Type B pancreatic cell (in vitro differentiated cells): ENCODE data around the gene THEM5. TPM values are rescaled to one million over a fixed set of nuclear protein-coding genes. Genes with fewer than 3 reads are reported as not detected.

Source experiments
- DNase-seq: peaks from one replicate; pipeline ENCODE4 v3.0.0; 2021; ENCODE audit warnings: mixed read lengths; ENCODE audit not compliant: unreplicated experiment; ENCODE audit errors: extremely low spot score
- H3K27ac Mint-ChIP-seq: 2 replicates; pipeline ENCODE4 v1.8.0; 2021; ENCODE audit warnings: mild to moderate bottlenecking, mixed read lengths
- H3K27me3 Mint-ChIP-seq: 2 replicates; pipeline ENCODE4 v1.8.0; 2021; ENCODE audit warnings: mixed read lengths
- H3K36me3 Mint-ChIP-seq: 2 replicates; pipeline ENCODE4 v1.8.0; 2021; ENCODE audit warnings: mixed read lengths
- H3K4me1 Mint-ChIP-seq: one replicate; pipeline ENCODE4 v1.8.0; 2021; ENCODE audit warnings: mixed read lengths; ENCODE audit not compliant: unreplicated experiment
- H3K4me3 Mint-ChIP-seq: 2 replicates; pipeline ENCODE4 v1.8.0; 2021; ENCODE audit warnings: mild to moderate bottlenecking, mixed read lengths
- H3K9me3 Mint-ChIP-seq: 2 replicates; pipeline ENCODE4 v1.8.0; 2021; ENCODE audit warnings: mixed read lengths
- total RNA-seq: library from RNA; stranded (reverse); gene quantifications from 2 replicates; pipeline ENCODE4 v1.2.1, GENCODE V29; 2021; ENCODE audit warnings: low replicate concordance
- TF ChIP-seq, protein P1 (sequence below): fragments of 200-600 bp; sonication (generic); conservative IDR thresholded peaks from 2 replicates; pipeline ENCODE4 v1.5.0; 2021; ENCODE audit warnings: antibody characterized with exemption, mild to moderate bottlenecking

THEM5 gene
- total RNA-seq, 1 donor from 2014 or later, result not detected

DNA sequence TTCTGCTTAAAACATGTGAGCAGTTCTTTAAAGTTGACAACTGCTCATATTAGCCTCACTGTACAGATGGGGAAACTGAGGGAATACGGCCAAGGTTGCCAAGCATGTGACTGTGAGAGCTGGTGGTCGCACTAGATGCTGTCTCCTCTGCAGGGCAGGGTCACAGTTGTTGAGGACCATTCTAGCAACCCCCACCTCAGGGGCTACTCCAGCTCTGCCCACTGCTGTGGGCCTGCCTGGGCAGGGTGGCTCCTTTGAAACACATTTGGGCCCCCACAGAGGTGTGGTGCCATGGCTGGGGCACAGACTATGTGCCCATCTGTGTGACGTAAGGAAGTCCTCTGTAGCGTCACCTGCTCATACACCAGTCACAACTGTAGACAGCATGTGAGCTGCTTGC, 779 bp downstream of the THEM5 start:
- H3K4me1 Mint-ChIP-seq, result no peaks in the 10 kb centered on the region

GRCh38 chr1:151851886-151852285, 1.6 kb downstream of the THEM5 start:
- H3K4me3 Mint-ChIP-seq, result no peak overlapping the region
- no peaks in the 10 kb centered on the region for H3K4me1 Mint-ChIP-seq
- no peaks in the 10 kb centered on the region for H3K9me3 Mint-ChIP-seq
- no peak overlapping the region for H3K27ac Mint-ChIP-seq
- no peak for DNase-seq
- TF ChIP-seq, protein P1, sequence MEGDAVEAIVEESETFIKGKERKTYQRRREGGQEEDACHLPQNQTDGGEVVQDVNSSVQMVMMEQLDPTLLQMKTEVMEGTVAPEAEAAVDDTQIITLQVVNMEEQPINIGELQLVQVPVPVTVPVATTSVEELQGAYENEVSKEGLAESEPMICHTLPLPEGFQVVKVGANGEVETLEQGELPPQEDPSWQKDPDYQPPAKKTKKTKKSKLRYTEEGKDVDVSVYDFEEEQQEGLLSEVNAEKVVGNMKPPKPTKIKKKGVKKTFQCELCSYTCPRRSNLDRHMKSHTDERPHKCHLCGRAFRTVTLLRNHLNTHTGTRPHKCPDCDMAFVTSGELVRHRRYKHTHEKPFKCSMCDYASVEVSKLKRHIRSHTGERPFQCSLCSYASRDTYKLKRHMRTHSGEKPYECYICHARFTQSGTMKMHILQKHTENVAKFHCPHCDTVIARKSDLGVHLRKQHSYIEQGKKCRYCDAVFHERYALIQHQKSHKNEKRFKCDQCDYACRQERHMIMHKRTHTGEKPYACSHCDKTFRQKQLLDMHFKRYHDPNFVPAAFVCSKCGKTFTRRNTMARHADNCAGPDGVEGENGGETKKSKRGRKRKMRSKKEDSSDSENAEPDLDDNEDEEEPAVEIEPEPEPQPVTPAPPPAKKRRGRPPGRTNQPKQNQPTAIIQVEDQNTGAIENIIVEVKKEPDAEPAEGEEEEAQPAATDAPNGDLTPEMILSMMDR, result no peak
- H3K27me3 Mint-ChIP-seq, result peaks cover 31% of the 10 kb centered on the region
- H3K36me3 Mint-ChIP-seq, result no peaks in the 10 kb centered on the region

More for the DNA sequence above, 779 bp downstream of the THEM5 start:
- no peak overlapping the region for H3K27ac Mint-ChIP-seq
- TF ChIP-seq, protein P1, result no peak
- H3K27me3 Mint-ChIP-seq, result peaks cover 31% of the 10 kb centered on the region
- H3K4me3 Mint-ChIP-seq, result no peak overlapping the region
- no peaks in the 10 kb centered on the region for H3K36me3 Mint-ChIP-seq
- DNase-seq, result no peak
- H3K9me3 Mint-ChIP-seq, result no peaks in the 10 kb centered on the region

DNA sequence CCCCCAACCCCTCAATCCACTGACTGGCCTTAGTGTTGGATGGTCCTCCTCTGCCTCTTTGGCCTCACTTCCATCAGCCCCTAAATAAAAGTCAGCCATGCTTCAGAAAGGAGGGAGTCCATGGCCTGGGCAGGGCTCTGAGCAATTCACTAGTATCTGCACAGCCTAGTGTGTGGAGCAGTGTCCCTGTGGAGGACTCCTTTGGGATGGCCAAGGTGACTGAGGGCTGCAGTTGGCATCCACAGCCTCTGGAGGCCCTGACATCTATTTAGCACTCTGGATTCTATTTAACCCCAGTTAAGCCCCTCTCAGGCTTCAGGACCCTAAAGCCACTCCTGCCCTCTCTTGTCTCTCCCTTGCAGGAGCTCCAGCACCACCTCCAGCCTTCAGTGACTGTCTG, 3.6 kb downstream of the THEM5 start:
- peaks cover 45% of the 10 kb centered on the region for H3K27me3 Mint-ChIP-seq
- no peaks in the 10 kb centered on the region for H3K36me3 Mint-ChIP-seq
- no peak overlapping the region for H3K4me3 Mint-ChIP-seq
- TF ChIP-seq, protein P1, result no peak
- DNase-seq, result no peak
- H3K4me1 Mint-ChIP-seq, result no peaks in the 10 kb centered on the region
- H3K27ac Mint-ChIP-seq, result no peak overlapping the region
- H3K9me3 Mint-ChIP-seq, result no peaks in the 10 kb centered on the region

DNA sequence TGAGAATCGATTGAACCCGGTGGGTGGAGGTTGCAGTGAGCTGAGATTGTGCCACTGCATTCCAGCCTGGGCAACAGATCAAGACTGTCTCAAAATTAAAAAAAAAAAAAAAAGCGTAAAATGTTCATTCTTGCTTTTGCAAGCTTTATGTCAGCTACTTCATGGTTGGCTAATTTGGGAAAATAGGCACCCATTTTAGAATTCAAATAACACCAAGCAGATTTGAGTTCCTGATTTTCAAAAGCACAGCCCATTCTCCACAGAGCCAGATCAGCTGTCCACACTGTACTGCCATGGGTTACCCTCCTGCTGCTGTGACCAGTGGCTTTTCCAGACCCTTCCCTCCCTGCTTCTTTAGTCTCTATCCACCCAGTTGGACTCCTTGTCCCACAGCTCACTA, 4.4 kb downstream of the THEM5 start:
- no peak for DNase-seq
- no peaks in the 10 kb centered on the region for H3K36me3 Mint-ChIP-seq
- no peaks in the 10 kb centered on the region for H3K4me1 Mint-ChIP-seq
- no peaks in the 10 kb centered on the region for H3K9me3 Mint-ChIP-seq
- H3K4me3 Mint-ChIP-seq, result no peak overlapping the region
- H3K27me3 Mint-ChIP-seq, result peaks cover 50% of the 10 kb centered on the region
- no peak overlapping the region for H3K27ac Mint-ChIP-seq
- TF ChIP-seq, protein P1, result no peak

- DNase-seq, result no peak
- H3K9me3 Mint-ChIP-seq, result no peaks in the 10 kb centered on the region
- TF ChIP-seq, protein P1, result no peak
These were observed 5.5 kb downstream of the THEM5 start for GRCh38 chr1:151847867-151848596.

More at GRCh38 chr1:151847867-151848596, 5.5 kb downstream of the THEM5 start:
- H3K27ac Mint-ChIP-seq, result no peak overlapping the region
- H3K4me1 Mint-ChIP-seq, result no peaks in the 10 kb centered on the region
- no peaks in the 10 kb centered on the region for H3K36me3 Mint-ChIP-seq
- peaks cover 54% of the 10 kb centered on the region for H3K27me3 Mint-ChIP-seq
- no peak overlapping the region for H3K4me3 Mint-ChIP-seq
